Stimulated activated CD8-positive, alpha-beta memory T cell treated with anti-CD3 and anti-CD28 coated beads, Interleukin-7, amount 100 ng/mL, for 1 hour (primary cell): ENCODE results near the gene TMEM101.
A peak's percentile ranks its signal among the peaks of the same experiment; 100 is the strongest.
"Not testable (repeated sequence)": the region's sequence is repeated elsewhere in the genome, so short reads cannot be mapped to it uniquely, and the experiment has no call there.

ENCODE experiments used
- DNase-seq, 2 donors: peaks; one replicate each; pipeline ENCODE4 v3.0.0-alpha.2; 2020; ENCODE audit warnings: low read depth in 2 of 2

The TMEM101 gene

DNA sequence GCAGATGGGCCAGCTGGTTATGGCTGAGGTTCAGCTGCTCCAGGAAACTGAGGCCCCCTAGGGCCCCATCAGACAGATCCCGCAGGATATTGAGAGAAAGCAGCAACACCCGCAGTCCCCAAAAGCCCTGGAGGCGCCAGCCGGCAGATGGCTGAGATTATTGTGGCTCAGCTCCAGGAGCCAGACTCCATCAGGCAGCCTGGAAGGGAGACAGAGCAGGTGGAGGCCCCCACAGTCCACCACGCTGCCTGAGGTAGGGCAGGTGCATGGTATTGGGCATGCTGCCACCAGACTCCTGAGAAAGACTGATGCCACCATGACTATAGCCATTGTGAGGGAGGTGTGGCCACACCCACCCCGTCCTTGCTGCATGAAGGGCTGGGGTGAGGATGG lies 9.5 kb upstream of the TMEM101 start:
- no peak for DNase-seq

DNA sequence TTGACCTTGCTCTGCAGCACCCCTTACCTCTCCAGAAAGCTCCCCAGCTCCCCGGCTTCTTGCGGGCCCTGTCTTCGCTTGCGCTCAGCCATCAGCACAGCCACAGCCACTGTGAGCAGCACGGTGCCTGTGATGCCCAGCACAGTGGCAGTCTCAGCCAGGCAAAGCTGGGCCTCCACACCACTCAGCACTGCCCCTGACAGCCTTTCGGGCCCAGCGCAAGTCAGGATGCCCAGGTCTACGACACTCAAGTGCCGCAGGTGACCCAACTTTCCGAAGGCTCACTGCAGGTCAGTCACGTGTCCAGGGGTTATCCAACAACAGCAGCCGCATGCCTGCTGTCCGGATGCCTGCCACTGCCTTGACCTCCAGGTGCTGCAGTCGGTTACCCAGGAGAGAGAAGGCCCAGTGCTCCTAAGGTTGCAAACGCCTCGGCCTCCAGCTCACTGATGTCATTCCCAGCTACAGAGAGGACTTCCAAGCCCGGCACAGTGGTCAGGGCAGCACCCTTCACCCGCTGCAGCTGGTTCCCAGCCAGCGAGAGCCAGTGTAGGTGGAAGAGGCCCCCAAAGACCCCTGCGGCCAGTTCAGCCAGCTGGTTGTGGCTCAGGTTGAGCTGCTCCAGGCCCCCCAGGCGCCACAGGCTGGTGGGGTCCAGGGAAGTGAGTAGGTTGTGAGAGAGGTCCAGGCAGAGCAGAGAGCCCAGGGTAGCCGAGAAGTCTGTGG lies 8.9 kb upstream of the TMEM101 start:
- DNase-seq: no peak

DNA sequence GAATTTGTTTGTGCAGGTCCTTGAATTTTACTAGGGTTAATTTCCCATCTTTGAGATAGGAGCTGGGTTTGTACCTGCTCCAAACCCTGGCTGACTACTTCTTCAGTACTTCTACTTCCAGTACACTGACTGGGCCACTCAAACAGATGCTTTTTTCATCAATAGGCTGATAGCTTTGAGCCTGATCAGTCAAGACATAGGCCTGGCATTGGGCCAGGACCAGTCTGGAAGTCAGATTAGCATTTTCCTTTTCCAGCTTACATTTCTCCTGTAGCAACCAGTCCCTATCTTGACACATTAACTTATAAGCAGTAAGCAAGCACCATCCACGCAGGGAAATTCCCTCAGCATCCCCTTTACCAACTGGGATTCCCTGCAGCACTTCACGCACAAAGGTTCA lies 7.5 kb upstream of the TMEM101 start:
- DNase-seq: no peak

DNA sequence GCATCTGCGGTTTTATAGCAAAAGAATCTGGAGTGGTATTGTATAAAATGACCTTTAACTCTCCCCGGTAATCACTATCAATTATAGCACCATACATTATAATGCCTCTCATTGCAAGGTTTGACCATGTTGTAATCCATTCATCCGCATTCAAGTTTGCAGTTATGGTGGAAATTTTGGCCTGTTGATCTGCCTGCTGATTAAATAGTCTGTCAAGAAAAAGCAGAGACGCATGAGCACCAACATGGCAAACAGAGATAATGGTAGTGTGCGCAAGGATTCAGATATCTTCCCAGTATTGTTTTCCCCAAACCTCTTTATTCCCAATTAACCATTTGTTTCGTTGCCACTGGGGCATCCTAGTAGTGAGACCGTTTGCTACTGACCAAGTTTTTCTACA lies 6.5 kb upstream of the TMEM101 start:
- DNase-seq: not testable (repeated sequence)

DNA sequence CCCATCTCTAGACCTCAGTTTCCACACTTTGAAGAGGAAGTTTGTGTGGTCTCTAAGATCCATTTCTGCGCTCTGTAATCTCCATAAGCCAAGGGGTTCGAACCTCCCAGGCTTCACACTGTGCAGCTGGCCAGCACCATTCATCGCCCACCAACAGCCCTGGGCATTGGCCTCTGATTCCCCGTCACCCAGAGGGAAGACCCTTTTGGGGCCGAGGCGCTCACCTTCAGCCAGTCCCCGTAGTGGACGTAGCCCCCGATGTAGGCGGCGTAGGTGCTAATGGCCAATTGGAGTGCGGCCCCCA lies 678 bp downstream of the TMEM101 start:
- DNase-seq: no peak

DNA sequence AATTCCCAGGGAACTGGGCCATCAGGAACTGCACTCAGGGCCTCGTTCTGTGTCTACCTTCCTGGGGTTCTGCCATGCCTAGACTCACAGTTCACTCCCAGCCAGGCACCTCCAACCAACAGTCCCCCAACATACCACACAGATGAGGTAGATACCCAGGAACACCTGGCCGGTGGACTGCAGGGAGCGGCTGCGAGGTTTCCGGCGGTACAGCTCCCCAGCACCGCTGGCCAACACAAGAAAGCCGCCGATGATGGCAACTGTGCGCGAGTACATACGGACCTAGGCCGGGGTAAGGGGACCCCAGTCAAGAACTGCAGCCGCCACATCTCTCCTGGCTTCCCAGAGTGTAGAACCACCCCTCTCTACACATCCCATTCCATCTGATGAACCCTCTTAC lies 1.9 kb downstream of the TMEM101 start:
- no peak for DNase-seq

DNA sequence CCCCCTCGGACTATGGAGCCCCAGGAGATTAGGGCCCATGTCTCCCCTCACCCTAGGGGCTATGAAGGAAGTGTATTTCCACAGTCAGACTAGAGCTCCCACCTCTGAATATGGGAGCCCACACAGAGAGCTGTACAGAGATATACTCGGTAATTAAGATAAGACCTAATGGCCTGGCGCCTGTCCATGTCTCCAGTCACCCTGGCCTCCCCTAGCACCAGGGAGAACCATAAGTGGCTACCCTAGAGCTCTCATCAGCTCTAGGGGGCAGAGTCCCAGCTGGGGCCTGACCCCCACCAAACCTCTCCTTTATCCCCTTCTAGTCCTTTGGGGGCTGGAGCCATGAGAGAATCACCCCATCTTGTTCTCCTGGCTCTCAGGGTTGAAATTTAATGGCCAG lies 2.4 kb downstream of the TMEM101 start:
- no peak for DNase-seq

DNA sequence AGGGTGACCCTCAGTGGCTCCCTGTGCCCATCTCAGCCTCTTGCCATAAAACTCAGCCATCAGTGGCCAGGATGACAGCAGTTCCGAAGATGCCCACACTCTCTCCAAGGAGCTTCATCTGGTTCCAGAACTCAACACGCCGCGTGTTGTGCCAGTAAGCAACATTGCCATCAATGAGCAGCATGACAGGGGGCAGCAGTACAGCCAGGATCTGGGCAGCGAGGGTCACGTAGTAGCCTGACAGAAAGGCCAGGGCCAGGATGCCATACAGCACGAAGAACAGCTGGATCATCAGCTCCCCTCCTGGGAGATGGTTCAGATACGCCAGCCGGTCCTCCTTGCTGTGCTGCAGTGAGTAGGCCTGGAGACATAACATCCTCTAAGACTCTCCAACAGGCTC lies 2.9 kb downstream of the TMEM101 start:
- DNase-seq: no peak

DNA sequence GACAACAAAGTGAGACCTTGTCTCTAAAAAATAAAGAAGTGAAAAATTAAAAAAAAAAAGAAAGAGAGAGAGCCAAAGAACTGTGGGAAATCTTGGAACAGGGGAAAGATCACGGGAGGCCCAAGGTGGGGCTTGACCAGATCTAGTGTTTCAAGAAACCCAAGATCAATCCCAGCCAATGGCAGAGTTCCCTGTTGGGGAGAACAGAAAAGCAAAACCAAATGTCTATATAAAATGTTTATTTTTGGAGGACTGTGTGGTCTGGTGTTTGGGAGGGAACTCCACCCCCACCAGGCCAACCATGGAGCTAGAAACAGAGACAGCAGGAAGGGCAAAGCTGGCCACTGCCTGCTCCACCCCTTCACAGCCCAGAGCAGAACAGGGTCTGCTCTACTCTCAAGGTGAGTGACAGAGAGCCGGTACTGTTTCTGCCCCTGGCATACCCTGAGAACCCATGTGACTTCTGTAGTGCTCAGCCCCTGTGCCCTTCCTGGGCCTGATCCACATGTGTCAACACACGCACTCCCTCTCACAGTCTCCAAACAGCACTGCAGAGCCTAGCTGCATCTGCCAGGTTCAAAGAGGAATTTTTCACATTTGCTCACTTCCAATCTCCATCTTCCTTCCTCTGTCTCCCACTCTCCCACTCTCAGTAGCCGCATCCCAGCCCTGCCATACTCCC lies 3.7 kb downstream of the TMEM101 start:
- DNase-seq: no peak

DNA sequence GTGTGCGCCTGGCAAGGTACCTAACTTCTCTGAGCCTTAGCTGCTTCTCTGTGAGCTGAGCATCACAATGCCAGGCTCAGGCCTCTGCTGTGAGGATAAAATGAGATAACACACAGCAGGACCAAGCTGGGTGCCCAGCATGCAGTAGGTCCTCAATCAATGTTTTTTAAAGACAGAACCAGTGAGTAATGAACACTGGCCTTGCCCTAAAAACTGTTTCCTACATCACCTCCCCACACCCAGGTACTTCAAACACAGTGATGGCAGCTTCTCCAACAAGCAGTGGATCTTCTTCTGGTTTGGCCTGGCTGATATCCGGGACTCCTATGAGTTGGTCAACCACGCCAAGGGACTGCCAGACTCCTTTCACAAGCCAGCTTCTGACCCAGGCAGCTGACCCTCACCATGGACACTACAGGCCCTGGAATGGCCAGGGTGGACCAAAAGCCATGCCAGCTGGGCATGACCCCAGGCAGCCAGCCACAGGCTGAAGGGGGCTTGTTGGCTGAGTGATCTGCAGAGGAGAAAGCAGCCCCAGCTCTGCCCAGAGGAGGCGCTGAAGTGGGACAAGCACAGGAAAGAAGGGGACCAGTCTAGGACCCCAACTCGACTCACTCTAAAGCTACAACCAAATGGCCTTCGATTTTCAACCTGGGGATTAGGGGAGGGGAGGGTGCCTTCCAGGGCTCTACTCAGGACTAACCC lies 6.4 kb downstream of the TMEM101 start:
- no peak for DNase-seq

DNA sequence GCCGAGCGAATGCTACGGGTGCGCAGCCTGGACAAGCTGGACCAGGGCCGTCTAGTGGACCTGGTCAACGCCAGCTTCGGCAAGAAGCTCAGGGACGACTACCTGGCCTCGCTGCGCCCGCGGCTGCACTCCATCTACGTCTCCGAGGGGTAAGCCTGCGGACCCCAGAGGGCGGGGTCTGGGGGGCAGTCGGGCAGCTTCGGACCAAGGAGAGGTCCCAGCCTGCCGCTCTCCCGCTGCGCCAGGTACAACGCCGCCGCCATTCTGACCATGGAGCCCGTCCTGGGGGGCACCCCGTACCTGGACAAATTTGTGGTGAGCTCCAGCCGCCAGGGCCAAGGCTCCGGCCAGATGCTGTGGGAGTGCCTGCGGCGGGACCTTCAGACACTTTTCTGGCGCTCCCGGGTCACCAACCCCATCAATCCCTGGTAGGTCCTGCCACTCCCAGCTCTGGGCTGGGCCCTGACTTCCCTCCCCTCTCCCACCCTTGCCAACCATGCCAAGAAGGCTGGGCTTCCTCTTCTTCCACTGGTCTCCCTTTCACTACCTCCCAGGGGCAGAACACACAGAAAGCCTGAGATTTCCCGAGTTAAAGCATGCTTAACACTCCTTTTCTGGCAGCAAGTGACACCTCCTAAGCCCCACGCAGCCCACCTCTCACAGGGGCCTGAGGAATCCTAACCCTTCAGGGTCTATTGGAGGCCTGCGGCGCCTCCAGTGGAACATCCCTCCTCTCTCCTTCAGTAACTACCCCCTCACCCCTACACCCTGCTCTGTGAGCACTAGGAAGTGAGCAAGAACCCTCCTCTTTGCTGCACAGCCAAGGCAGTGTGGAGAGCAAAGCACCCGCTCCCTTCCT lies 7.2 kb downstream of the TMEM101 start:
- no peak for DNase-seq

DNA sequence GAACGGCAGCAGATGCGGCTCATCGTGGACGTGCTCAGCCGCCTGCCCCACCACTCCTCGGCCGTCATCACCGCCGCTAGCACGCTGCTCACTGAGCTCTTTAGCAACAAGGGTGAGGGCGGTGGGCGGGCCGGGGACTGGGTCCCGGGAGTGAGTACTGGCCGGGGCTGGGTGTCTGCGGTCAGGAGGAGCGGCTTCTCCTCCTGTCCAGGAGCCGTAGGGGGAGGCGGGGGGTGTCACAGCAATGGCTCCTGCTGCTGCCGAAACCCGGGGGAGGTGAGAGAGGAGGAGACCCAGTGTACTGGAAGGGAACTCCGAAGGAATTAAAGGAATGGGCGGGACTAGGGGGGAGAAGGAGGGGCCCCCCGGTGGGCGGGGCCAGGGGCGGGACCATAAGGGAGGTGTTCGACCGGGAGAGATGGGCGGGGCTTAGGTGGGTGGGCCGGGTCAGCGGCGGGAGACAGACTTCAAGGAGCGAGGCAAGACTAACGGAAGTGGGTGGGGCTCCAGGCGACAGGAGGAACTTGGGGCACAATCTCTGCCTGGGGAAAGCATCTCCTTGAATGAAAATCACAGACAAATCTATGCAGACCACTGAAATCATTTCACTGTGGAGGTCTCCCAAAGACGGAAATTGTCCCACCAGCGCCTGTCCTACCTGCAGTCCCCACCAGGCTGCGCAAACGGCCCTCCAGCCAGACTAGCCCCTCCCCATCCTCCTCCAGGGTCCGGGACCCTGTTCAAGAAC lies 8.0 kb downstream of the TMEM101 start:
- peak; percentile 92 to 98 for DNase-seq

DNA sequence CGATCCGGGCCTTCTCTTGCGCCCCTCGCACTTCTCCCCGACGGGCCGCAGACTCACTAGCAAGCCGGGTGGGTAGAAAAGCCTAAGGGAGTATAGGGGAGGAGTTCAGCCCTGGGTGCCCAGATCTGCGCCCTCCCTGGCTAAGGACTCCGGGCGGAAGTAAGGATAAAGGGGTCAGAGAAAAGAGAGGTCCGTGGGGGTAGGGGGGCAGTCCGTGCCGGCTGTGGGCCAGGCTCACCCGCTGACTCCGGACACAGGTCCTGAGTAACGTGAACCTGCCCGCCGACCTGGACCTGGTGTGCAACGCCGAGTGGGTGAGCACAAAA lies 8.5 kb downstream of the TMEM101 start:
- no peak for DNase-seq

DNA sequence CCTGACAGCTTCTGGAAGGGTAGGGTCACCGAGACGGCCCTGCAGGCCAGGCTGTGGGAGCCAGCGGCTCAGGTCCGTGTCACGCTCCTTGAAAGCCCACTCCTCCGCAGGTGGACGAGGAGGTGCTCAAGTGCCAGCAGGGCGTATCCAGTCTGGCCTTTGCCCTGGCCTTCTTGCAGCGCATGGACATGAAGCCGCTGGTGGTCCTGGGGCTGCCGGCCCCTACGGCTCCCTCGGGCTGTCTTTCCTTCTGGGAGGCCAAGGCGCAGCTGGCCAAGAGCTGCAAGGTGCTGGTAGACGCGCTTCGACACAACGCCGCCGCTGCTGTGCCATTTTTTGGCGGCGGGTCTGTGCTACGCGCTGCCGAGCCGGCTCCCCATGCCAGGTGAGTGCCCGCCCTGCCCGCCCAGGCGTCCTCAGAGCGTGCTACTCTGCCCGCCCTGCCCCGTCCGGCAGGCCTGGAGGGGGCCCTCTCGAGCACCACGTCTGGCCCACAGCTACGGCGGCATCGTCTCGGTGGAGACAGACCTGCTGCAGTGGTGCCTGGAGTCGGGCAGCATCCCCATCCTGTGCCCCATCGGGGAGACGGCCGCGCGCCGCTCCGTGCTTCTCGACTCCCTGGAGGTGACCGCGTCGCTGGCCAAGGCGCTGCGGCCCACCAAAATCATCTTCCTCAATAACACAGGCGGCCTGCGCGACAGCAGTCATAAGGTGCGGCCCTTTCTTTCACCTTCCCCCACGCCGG lies 9.1 kb downstream of the TMEM101 start:
- DNase-seq: no peak

DNA sequence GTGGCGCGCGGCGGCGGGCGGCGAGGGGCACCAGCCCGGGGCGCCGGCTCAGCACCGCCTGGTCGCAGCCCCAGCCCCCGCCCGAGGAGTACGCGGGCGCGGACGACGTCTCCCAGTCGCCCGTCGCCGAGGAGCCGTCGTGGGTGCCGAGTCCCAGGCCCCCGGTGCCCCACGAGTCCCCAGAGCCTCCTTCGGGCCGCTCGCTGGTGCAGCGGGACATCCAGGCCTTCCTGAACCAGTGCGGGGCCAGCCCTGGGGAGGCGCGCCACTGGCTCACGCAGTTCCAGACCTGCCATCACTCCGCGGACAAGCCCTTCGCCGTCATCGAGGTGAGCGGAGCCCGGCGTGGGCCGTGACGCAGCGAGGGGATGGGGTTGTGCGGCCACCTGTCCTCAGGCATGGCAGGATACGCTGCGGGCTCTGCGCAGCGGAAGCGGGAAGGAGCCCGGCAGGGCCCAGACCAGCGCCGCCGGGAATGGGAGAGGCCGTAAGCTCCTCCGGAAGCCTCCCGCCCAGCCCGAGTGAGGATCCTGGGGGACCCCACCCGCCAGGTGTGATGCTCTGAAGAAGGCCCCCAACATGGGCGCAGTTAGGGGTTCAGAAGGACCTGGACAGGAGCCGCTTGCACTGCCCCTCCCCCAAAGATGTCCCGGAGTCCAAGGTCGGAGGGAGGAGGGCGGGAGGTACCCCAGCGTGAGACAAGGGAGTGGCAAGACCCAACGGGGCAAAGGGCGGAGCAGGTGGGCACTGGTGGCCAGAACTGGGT lies 9.8 kb downstream of the TMEM101 start:
- DNase-seq: no peak

DNA sequence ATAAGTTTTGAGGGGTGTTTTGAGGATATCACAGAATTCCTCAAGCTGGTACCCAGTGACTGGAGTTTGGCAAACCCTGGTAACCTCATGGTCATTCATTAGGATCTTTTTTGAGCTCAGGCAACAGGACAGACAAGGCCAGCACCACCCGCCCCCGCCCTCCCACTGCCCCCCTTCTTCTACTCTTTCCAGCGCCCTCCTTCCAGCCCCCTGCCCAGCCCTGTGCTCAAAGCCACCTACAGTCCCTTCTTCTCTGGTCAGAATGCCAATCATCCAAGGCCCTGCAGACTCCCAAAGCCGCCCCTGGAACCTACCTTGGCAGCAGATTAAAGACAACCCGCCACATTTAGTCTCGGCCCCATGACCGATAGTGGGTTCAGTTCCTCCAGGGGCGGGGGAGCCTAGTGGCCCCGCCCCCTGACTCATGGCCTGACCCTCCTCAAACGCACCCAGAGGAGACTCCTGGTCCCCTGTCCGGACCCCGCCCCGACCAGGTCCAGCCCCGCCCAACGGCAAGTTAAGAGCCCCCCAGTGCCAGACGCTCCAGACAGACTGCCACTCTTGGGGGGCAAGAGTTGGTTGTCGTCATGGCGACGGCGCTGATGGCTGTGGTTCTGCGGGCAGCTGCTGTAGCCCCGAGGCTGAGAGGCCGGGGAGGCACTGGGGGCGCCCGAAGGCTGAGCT lies 10.5 kb downstream of the TMEM101 start, which contains the start of gene NAGS:
Gene NAGS (plus strand): TSS at position 546 of the 684 bp plus-strand sequence. CDS start 42 bp downstream, at position 588.
- no peak for DNase-seq

DNA sequence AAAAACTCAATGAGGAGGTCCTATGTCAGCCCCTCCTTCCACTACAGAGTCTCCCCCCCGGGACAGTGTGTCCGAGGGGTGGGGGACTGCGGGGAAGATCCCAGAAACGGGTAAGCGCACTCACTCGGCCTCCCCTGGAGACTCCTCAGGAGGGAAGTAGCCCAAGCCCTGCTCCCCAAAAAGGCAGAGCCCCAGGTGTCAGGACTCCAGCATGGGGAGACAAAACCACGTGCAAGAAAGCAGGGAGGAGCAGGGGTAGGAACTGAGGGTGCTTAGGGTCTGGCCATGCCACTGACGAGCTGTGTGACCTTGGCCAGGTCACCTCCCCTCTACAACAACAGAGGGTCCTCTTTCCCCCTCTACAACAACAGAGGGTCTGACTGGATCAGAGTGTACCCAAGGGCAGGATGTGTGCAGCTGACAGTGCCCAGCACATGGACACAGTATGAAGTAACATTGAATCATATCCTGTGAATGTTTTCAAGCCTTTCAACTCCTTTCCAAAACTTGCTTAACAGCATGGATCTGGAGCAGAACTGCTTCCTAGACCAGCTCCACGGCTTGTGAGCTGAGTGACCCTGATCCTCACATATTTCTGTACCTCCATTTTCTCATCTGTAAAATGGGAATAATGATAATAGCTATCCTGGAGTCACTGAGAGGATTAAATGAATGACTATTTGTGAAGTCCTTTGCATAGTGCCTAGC lies 12.5 kb downstream of the TMEM101 start:
- no peak for DNase-seq

DNA sequence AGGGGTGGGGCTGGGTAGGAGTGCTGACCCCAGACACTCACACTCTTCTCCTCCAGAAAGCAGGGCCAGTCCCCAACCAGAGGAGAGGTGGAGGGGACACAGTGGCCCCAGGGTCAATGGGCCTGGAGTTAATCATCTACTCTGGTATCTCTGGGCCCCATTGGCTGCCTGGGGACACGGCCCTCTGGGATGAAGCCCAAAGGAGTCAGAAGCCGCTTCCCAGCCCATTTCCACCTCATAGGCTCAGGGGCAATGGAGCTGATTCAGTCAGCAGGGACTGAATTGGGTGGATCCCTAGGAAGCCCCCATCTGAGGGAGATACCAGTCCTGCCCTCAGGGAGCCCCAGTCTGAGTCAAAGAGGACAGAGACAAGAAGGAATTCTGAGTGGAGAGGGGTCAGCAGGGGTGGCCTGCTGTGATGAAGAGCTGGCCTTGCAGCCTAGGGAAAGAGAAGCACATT lies 13.3 kb downstream of the TMEM101 start:
- DNase-seq: no peak
